Measurements from ENCODE around the gene MYRIP.

The MYRIP gene

DNA sequence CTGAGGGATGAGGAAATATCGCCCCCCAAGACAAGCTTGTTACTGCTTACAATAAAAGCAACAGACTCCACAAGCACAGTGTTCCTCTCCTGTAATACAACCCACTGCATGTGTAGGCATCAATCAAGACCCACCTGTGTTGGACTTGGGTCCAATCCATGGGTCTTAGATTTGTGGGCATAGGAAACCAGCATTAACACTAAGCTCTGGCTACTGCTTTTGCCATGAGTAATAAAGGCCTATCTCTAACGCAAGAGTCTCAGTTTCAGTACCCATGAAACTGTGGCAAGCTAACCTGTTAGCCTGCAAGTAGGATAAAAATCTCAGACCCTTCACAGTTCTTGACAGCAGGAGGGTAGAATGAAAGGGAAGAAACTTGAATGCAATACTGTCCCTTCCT is 494.9 kb downstream of the MYRIP start:
- no peak for DNase-seq (ENCODE audit: low read depth in 2 of 2)
- TF ChIP-seq, protein P1, sequence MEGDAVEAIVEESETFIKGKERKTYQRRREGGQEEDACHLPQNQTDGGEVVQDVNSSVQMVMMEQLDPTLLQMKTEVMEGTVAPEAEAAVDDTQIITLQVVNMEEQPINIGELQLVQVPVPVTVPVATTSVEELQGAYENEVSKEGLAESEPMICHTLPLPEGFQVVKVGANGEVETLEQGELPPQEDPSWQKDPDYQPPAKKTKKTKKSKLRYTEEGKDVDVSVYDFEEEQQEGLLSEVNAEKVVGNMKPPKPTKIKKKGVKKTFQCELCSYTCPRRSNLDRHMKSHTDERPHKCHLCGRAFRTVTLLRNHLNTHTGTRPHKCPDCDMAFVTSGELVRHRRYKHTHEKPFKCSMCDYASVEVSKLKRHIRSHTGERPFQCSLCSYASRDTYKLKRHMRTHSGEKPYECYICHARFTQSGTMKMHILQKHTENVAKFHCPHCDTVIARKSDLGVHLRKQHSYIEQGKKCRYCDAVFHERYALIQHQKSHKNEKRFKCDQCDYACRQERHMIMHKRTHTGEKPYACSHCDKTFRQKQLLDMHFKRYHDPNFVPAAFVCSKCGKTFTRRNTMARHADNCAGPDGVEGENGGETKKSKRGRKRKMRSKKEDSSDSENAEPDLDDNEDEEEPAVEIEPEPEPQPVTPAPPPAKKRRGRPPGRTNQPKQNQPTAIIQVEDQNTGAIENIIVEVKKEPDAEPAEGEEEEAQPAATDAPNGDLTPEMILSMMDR (IDR thresholded peaks at IDR 0.05; ENCODE audit: low read depth, low read length), result no peak
- no peak overlapping the region for H3K4me3 ChIP-seq (replicated peaks in 1 of 2; ENCODE audit: low read depth in 2 of 2, low read length in 2 of 2)

DNA sequence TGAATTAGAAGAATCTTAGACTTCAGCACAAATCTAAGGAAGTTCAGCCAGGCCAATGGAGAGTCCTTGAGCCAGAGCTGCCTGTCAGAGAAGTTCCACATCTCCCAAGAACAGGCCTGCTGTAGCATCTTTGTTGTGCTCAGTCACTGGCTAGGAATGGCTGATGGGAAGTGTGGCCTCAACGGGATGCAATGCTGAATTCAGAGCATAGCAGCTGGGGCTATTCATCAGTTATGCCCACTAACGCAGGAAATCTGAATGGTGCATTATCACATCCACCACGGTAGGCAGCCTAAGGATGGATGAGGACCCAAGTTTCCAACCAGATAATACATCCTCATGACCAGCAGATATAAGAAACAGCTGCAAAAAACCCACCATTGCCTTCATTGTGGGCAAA is 496.9 kb downstream of the MYRIP start:
- no peak overlapping the region for H3K4me3 ChIP-seq (replicated peaks in 1 of 2; ENCODE audit: low read depth in 2 of 2, low read length in 2 of 2)
- TF ChIP-seq, protein P1 (IDR thresholded peaks at IDR 0.05; ENCODE audit: low read depth, low read length), result no peak
- peak in 1 of 2 donors; percentile 12 for DNase-seq (ENCODE audit: low read depth in 2 of 2)

DNA sequence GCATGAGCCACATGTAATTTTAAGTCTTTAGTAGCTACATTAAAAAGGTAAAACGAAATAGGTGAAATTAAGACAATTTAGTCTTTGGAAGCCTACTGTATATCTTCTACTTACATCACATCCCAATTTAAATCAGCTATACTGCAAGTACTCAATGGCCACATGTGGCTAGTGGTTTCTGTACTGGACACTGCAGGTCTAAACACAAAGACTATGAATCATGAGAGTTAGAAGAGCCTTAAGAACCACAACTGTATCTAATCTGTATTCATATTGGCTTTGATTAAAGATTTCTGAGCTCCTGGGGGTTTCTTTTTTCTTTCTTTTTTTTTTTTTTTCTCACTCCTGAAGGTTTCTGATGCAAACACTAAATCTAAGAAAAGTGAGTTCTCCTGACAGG is 497.8 kb downstream of the MYRIP start:
- no peak overlapping the region for H3K4me3 ChIP-seq (replicated peaks in 1 of 2; ENCODE audit: low read depth in 2 of 2, low read length in 2 of 2)
- TF ChIP-seq, protein P1 (IDR thresholded peaks at IDR 0.05; ENCODE audit: low read depth, low read length), result no peak
- no peak for DNase-seq (ENCODE audit: low read depth in 2 of 2)

DNA sequence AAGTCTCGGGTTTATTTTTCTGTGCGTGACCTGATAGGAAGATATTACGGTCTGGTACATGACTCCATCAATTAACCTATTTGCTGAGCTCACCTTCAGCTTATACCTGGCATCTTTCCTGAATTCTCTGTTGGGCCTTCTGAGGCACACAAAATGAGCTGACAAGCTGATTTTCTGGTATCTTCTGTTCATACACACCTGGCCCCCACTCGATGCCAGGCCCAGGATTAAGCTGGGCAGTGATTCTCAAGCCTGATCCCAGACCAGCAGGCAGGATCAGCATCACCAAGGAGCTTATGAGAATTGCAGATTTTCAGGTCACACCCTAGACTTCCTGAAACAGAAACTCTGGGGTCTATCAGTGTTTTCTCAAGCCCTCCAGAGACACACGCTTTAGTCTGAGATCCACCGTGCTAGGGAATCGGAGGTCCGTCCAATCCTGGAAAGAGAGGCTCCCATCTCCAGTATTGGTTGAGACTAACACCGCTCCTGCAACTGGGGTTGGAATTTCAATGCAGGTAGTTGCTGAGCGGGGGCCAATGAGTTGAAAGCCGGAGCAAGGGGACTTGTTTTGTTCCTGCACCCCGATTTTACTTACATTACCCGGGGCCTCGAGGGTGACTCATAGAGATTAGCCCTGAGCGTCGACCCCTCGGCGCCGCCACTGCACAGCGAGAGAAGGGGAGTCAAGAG is 499.5 kb downstream of the MYRIP start:
- peak overlapping the region; percentile 45 to 59 for H3K4me3 ChIP-seq (replicated peaks in 1 of 2; ENCODE audit: low read depth in 2 of 2, low read length in 2 of 2)
- DNase-seq (ENCODE audit: low read depth in 2 of 2), result no peak
- TF ChIP-seq, protein P1 (IDR thresholded peaks at IDR 0.05; ENCODE audit: low read depth, low read length), result no peak

DNA sequence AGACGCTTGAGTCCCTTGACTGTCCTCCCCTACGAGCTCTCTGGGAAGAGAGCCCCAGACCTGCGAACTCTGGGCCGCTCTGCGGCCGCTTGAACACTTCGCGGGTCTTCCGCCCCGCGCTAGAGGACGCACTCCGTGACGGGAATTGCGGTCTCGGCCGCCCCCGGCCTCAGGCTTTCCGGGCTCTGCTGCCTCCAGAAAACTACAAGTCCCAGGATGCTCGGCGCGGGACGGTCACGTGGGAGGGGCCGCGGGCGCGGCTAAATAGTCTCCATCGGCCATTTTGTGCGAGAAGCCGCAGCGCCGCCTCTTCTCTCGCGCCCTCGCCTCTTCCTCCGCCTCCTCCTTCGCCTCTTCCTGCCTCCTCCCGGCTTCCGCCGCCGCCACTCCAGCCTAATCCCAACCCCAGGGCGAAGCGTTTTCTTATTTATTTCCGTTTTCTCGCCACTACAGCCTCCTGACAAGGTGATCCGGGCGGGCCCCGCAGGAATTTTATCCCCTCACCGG is 500.1 kb downstream of the MYRIP start, which contains the start of gene EIF1B:
Gene EIF1B (plus strand): TSS at position 290 of the 507 bp plus-strand sequence. CDS start 235 bp downstream, outside the sequence.
- DNase-seq (ENCODE audit: low read depth in 2 of 2), result peak; percentile 98 to 99
- TF ChIP-seq, protein P1 (IDR thresholded peaks at IDR 0.05; ENCODE audit: low read depth, low read length), result peak; percentile 87
- H3K4me3 ChIP-seq (replicated peaks in 1 of 2; ENCODE audit: low read depth in 2 of 2, low read length in 2 of 2), result peak within 1 kb of the TSS; percentile 88 to 89

Measured in cardiac fibroblast (primary cell).